WI38 (cell line): ENCODE data around the gene FLYWCH2.
"Not testable (repeated sequence)": the region's sequence is repeated elsewhere in the genome, so short reads cannot be mapped to it uniquely, and the experiment has no call there.

Source experiments
- H3K4me3 ChIP-seq: 2 replicates; pipeline ENCODE4 v1.5.1; 2011; ENCODE audit warnings: low read depth, mild to moderate bottlenecking, control low read depth, low read length
- CTCF ChIP-seq: IDR thresholded peaks from 2 replicates; pipeline ENCODE4 v1.5.1; 2012; ENCODE audit warnings: low read depth, mild to moderate bottlenecking, control low read depth, low read length

The FLYWCH2 gene

GRCh38 chr16:2937170-2937569 is 54.2 kb downstream of the FLYWCH2 start:
- no peak overlapping the region for H3K4me3 ChIP-seq
- TF ChIP-seq CTCF, result no peak

GRCh38 chr16:2938206-2938605 is 55.2 kb downstream of the FLYWCH2 start:
- no peak overlapping the region for H3K4me3 ChIP-seq
- TF ChIP-seq CTCF, result no peak

- no peak for TF ChIP-seq CTCF
- H3K4me3 ChIP-seq, result no peak overlapping the region
Observed at GRCh38 chr16:2939968-2940367, 57.0 kb downstream of the FLYWCH2 start.

- no peak for TF ChIP-seq CTCF
- no peak overlapping the region for H3K4me3 ChIP-seq
Observed at GRCh38 chr16:2942045-2942444, 59.0 kb downstream of the FLYWCH2 start.

- not testable (repeated sequence) for H3K4me3 ChIP-seq
Observed at GRCh38 chr16:2943716-2944115, 60.7 kb downstream of the FLYWCH2 start.

- no peak for TF ChIP-seq CTCF
Observed at GRCh38 chr16:2946649-2947048, 63.6 kb downstream of the FLYWCH2 start.

More at GRCh38 chr16:2946649-2947048, 63.6 kb downstream of the FLYWCH2 start:
- no peak overlapping the region for H3K4me3 ChIP-seq
